CD14-positive monocyte (primary cell): ENCODE measurements around the gene PTF1A. TPM values are rescaled to one million over a fixed set of nuclear protein-coding genes. Genes with fewer than 3 reads are reported as not detected.

ENCODE experiments used
- DNase-seq, 3 donors: peaks; one replicate each; pipeline ENCODE4 v3.0.0-alpha.2; 2011 to 2022
- H2AFZ ChIP-seq: 2 replicates; pipeline ENCODE4 v1.6.0; 2012; ENCODE audit warnings: mild to moderate bottlenecking, low read depth, low read length, inconsistent platforms; ENCODE audit not compliant: insufficient read depth, poor library complexity, severe bottlenecking
- H3K27ac ChIP-seq, 2 donors: 1 replicate in 1 of 2; 2 replicates in 1 of 2; pipeline ENCODE4 v1.5.1; 2012 to 2013; ENCODE audit warnings: low read length in 2 of 2, control low read depth in 1 of 2, inconsistent platforms in 1 of 2, low read depth in 1 of 2, mild to moderate bottlenecking in 1 of 2
- H3K27me3 ChIP-seq, 2 donors: one replicate each; pipeline versions ENCODE4 v1.6.0 to v1.6.1; 2011 to 2013; ENCODE audit warnings: low read length in 2 of 2; ENCODE audit not compliant: control insufficient read depth in 2 of 2, insufficient read depth in 2 of 2
- H3K36me3 ChIP-seq, 2 donors: replicated peaks in 1 of 2; 1 replicate in 1 of 2; 2 replicates in 1 of 2; pipeline versions ENCODE4 v1.5.1 to v1.6.1; 2012 to 2013; ENCODE audit warnings: low read length in 2 of 2, control low read depth in 1 of 2, inconsistent platforms in 1 of 2, mild to moderate bottlenecking in 1 of 2; ENCODE audit not compliant: insufficient read depth in 2 of 2, control insufficient read depth in 1 of 2
- H3K4me1 ChIP-seq, 2 donors: 1 replicate in 1 of 2; 2 replicates in 1 of 2; pipeline versions ENCODE4 v1.5.1 to v1.6.1; 2012 to 2013; ENCODE audit warnings: low read length in 2 of 2, control low read depth in 1 of 2, inconsistent platforms in 1 of 2, mild to moderate bottlenecking in 1 of 2, moderate library complexity in 1 of 2; ENCODE audit not compliant: insufficient read depth in 2 of 2, control insufficient read depth in 1 of 2
- H3K4me2 ChIP-seq: replicated peaks from 2 replicates; pipeline ENCODE3; 2012; ENCODE audit warnings: low read length, moderate library complexity, mild to moderate bottlenecking; ENCODE audit not compliant: poor library complexity, severe bottlenecking; ENCODE audit errors: extremely low read depth
- H3K4me3 ChIP-seq, 3 experiments: fragments of 200-600 bp in 1 of 3; sonication (generic) in 1 of 3; replicated peaks in 1 of 3; 1 replicate in 2 of 3; 2 replicates in 1 of 3; pipeline ENCODE4 v1.5.1; 2011 to 2013; ENCODE audit warnings: low read length in 3 of 3, mild to moderate bottlenecking in 3 of 3, control low read depth in 2 of 3, low read depth in 2 of 3, inconsistent platforms in 1 of 3, moderate library complexity in 1 of 3
- H3K79me2 ChIP-seq: 2 replicates; pipeline ENCODE4 v1.6.0; 2012; ENCODE audit warnings: mild to moderate bottlenecking, control low read depth, inconsistent platforms, low read length, moderate library complexity; ENCODE audit not compliant: insufficient read depth
- H3K9ac ChIP-seq: 2 replicates; pipeline ENCODE4 v1.6.0; 2017; ENCODE audit warnings: low read length, mild to moderate bottlenecking; ENCODE audit not compliant: insufficient read depth, poor library complexity, severe bottlenecking
- H3K9me3 ChIP-seq, 2 donors: replicated peaks in 1 of 2; 1 replicate in 1 of 2; 2 replicates in 1 of 2; pipeline versions ENCODE4 v1.5.1 to v1.6.1; 2012 to 2013; ENCODE audit warnings: low read length in 2 of 2, control low read depth in 1 of 2; ENCODE audit not compliant: control insufficient read depth in 1 of 2, insufficient read depth in 1 of 2
- H4K20me1 ChIP-seq: 2 replicates; pipeline ENCODE4 v1.6.0; 2012; ENCODE audit warnings: mild to moderate bottlenecking, low read length, control low read depth, moderate library complexity; ENCODE audit not compliant: insufficient read depth
- H3K27ac Mint-ChIP-seq, 7 donors: one replicate each; pipeline ENCODE4 v1.8.0; 2020; ENCODE audit warnings: mild to moderate bottlenecking in 7 of 7, mixed read lengths in 7 of 7, moderate library complexity in 6 of 7, inconsistent platforms in 2 of 7
- H3K27me3 Mint-ChIP-seq, 3 donors: one replicate each; pipeline ENCODE4 v1.8.0; 2021 to 2022; ENCODE audit warnings: low read depth in 3 of 3, mild to moderate bottlenecking in 3 of 3, mixed read lengths in 3 of 3, moderate library complexity in 3 of 3, inconsistent platforms in 1 of 3
- H3K36me3 Mint-ChIP-seq, 2 donors: one replicate each; pipeline ENCODE4 v1.8.0; 2020; ENCODE audit warnings: mixed read lengths in 2 of 2, inconsistent platforms in 1 of 2, mild to moderate bottlenecking in 1 of 2
- H3K4me1 Mint-ChIP-seq: one replicate; pipeline ENCODE4 v1.8.0; 2020; ENCODE audit warnings: mild to moderate bottlenecking, mixed read lengths
- H3K4me3 Mint-ChIP-seq, 2 donors: one replicate each; pipeline ENCODE4 v1.8.0; 2020; ENCODE audit warnings: mild to moderate bottlenecking in 2 of 2, mixed read lengths in 2 of 2, moderate library complexity in 1 of 2
- H3K9me3 Mint-ChIP-seq, 7 donors: one replicate each; pipeline ENCODE4 v1.8.0; 2020 to 2022; ENCODE audit warnings: mixed read lengths in 7 of 7, mild to moderate bottlenecking in 6 of 7, moderate library complexity in 6 of 7, inconsistent platforms in 2 of 7
- CTCF ChIP-seq: fragments of 200-600 bp; IDR thresholded peaks from one replicate; pipeline ENCODE4 v1.8.0; 2022; ENCODE audit warnings: antibody characterized with exemption, mild to moderate bottlenecking
- whole genome bisulfite sequencing: methylation state at CpG from one replicate; pipeline ENCODE4 v1.1.5; 2013; ENCODE audit warnings: missing lambda C conversion rate; ENCODE audit not compliant: insufficient coverage; 5-methylcytosine and 5-hydroxymethylcytosine counted together
- intact Hi-C, 2 donors: fragments of 100-400 bp; cut with micrococcal nuclease; formaldehyde crosslinking; loops; one replicate each; pipeline versions ENCODE4 v1.15.0 to v1.15.1; 2023
- polyA plus RNA-seq, 3 donors: library from polyadenylated mRNA; depleted of rRNA in 1 of 3; unstranded in 2 of 3; stranded (reverse) in 1 of 3; fragments of 300-500 nt in 2 of 3; fragments of >200 nt in 1 of 3; fragmentation: Illumina TruSeq in 2 of 3; gene quantifications; 1 replicate in 2 of 3; 2 replicates in 1 of 3; pipeline ENCODE4 v1.2.3, GENCODE V29; 2012 to 2021

PTF1A gene
- polyA plus RNA-seq, 3 donors = not detected

GRCh38 chr10:23156447-23157150 lies 35.5 kb upstream of the PTF1A start:
- no peak overlapping the region for H3K4me3 ChIP-seq
- peaks cover 9 to 11% (median 9%) of the 10 kb centered on the region in 3 donors for H3K27me3 Mint-ChIP-seq
- 81% methylated on average over 8 of the region's 10 CpGs for WGBS

GRCh38 chr10:23157239-23157681 lies 34.9 kb upstream of the PTF1A start:
- H3K4me2 ChIP-seq = no peak overlapping the region
- no peaks in the 10 kb centered on the region for H3K36me3 Mint-ChIP-seq
- no peak overlapping the region for H3K27ac ChIP-seq
- no peaks in the 10 kb centered on the region for H3K4me1 ChIP-seq
- no peak overlapping the region for H3K4me3 ChIP-seq
- no peak for TF ChIP-seq CTCF
- H3K27me3 Mint-ChIP-seq = peaks cover 9 to 17% (median 11%) of the 10 kb centered on the region in 3 donors
- no peaks in the 10 kb centered on the region for H3K9me3 Mint-ChIP-seq
- no peaks in the 10 kb centered on the region for H3K36me3 ChIP-seq
- peaks cover 0 to 3% of the 10 kb centered on the region in 2 donors for H3K27me3 ChIP-seq
- H3K9me3 ChIP-seq = no peaks in the 10 kb centered on the region
- H2AFZ ChIP-seq = no peak overlapping the region
- intact Hi-C loops = loop anchor here in 1 of 2 donors (5.0 to 10.0 kb wide), 2 partner anchors 1040 to 1358 kb away; no protein-coding TSS in a partner anchor
- H3K79me2 ChIP-seq = no peaks in the 10 kb centered on the region
- DNase-seq = no peak
- WGBS = 64% methylated on average over 14 of the region's 14 CpGs
- H3K27ac Mint-ChIP-seq = peak overlapping the region in 1 of 7 donors; percentile 6
- no peak overlapping the region for H3K9ac ChIP-seq
- H3K4me1 Mint-ChIP-seq = peaks cover 2% of the 10 kb centered on the region
- H3K4me3 Mint-ChIP-seq = no peak overlapping the region
- no peaks in the 10 kb centered on the region for H4K20me1 ChIP-seq

More at GRCh38 chr10:23156447-23157150, 35.5 kb upstream of the PTF1A start:
- no peaks in the 10 kb centered on the region for H3K9me3 ChIP-seq
- H3K79me2 ChIP-seq = no peaks in the 10 kb centered on the region
- Mint-ChIP-seq H3K4me1 (peaks cover 2% of the 10 kb centered on the region), H3K4me3 (peak overlapping the region in 1 of 2 donors; percentile 29), H3K27ac (peak overlapping the region in 2 of 7 donors; percentile 26 to 61), H3K9me3 (no peaks in the 10 kb centered on the region), H3K36me3 (no peaks in the 10 kb centered on the region)
- no peaks in the 10 kb centered on the region for H4K20me1 ChIP-seq
- H2AFZ ChIP-seq = no peak overlapping the region
- H3K36me3 ChIP-seq = no peaks in the 10 kb centered on the region
- H3K9ac ChIP-seq = no peak overlapping the region
- TF ChIP-seq CTCF = no peak
- no peak for DNase-seq
- H3K27ac ChIP-seq = no peak overlapping the region
- intact Hi-C loops = loop anchor here in 1 of 2 donors (5.0 to 10.0 kb wide), 2 partner anchors 1041 to 1358 kb away; no protein-coding TSS in a partner anchor
- H3K27me3 ChIP-seq = peaks cover 0 to 3% of the 10 kb centered on the region in 2 donors
- no peaks in the 10 kb centered on the region for H3K4me1 ChIP-seq
- no peak overlapping the region for H3K4me2 ChIP-seq
